Glutamatergic neuron (in vitro differentiated cells): ENCODE measurements around the gene FBXO28. TPM values are rescaled to one million over a fixed set of nuclear protein-coding genes. Genes with fewer than 3 reads are reported as not detected.
"Not testable (repeated sequence)": the region's sequence is repeated elsewhere in the genome, so short reads cannot be mapped to it uniquely, and the experiment has no call there.

Source experiments
- DNase-seq: peaks from one replicate; pipeline ENCODE4 v3.0.0; 2022
- H3K27ac Mint-ChIP-seq: one replicate; pipeline ENCODE4 v1.8.0; 2020; ENCODE audit warnings: mild to moderate bottlenecking, mixed read lengths, inconsistent platforms; ENCODE audit not compliant: unreplicated experiment
- H3K27me3 Mint-ChIP-seq: one replicate; pipeline ENCODE4 v1.8.0; 2020; ENCODE audit warnings: mild to moderate bottlenecking, moderate library complexity, mixed read lengths, inconsistent platforms; ENCODE audit not compliant: unreplicated experiment
- H3K36me3 Mint-ChIP-seq: one replicate; pipeline ENCODE4 v1.8.0; 2020; ENCODE audit warnings: mild to moderate bottlenecking, mixed read lengths, inconsistent platforms; ENCODE audit not compliant: unreplicated experiment
- H3K4me1 Mint-ChIP-seq: one replicate; pipeline ENCODE4 v1.8.0; 2020; ENCODE audit warnings: mild to moderate bottlenecking, low read depth, mixed read lengths, inconsistent platforms; ENCODE audit not compliant: unreplicated experiment
- H3K4me3 Mint-ChIP-seq: one replicate; pipeline ENCODE4 v1.8.0; 2020; ENCODE audit warnings: mild to moderate bottlenecking, mixed read lengths, inconsistent platforms; ENCODE audit not compliant: unreplicated experiment
- H3K9me3 Mint-ChIP-seq: one replicate; pipeline ENCODE4 v1.8.0; 2020; ENCODE audit warnings: mild to moderate bottlenecking, moderate library complexity, mixed read lengths, inconsistent platforms; ENCODE audit not compliant: unreplicated experiment
- CTCF ChIP-seq: fragments of 200-600 bp; sonication (generic); IDR thresholded peaks from one replicate; pipeline ENCODE4 v1.5.0; 2021; ENCODE audit not compliant: partially characterized antibody, unreplicated experiment
- total RNA-seq: library from RNA; stranded (reverse); fragmentation: NEBNext Ultra II Directional; extraction: Animal tissue kit (Norgen Biotek cat#: 25700); gene quantifications from one replicate; pipeline ENCODE4 v1.2.1, GENCODE V29; 2021; ENCODE audit not compliant: unreplicated experiment

FBXO28 gene
- total RNA-seq, 1 donor from 2014 or later: 29.4 TPM

DNA sequence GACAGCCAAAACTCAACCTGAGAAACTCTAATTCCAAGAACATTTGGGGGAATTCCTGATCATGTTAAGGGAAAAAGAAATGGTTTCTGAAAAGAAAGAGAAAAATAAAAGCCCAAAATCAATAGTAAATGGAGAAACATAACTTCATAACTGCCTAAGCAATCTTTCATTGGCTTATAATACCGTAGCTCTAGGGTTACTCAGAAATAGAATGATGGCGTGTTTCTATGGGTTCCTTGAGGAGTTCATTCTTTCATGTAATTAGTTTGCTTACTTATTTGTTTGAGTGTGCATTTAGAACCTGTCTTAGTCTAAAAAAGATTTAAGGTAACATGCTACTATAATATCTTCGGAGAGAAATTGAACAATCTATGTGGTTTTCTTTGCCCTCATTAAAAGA lies 37.5 kb upstream of the FBXO28 start:
- TF ChIP-seq CTCF: no peak
- Mint-ChIP-seq H3K27ac (no peak overlapping the region), H3K36me3 (peaks cover 9% of the 10 kb centered on the region), H3K27me3 (no peaks in the 10 kb centered on the region), H3K4me1 (no peaks in the 10 kb centered on the region), H3K4me3 (no peak overlapping the region), H3K9me3 (no peaks in the 10 kb centered on the region)
- no peak for DNase-seq

- not testable (repeated sequence) for H3K4me1 Mint-ChIP-seq, H3K9me3 Mint-ChIP-seq, H3K4me3 Mint-ChIP-seq, H3K36me3 Mint-ChIP-seq, H3K27ac Mint-ChIP-seq, DNase-seq, H3K27me3 Mint-ChIP-seq
Observed at GRCh38 chr1:224079644-224080043, 34.3 kb upstream of the FBXO28 start.

DNA sequence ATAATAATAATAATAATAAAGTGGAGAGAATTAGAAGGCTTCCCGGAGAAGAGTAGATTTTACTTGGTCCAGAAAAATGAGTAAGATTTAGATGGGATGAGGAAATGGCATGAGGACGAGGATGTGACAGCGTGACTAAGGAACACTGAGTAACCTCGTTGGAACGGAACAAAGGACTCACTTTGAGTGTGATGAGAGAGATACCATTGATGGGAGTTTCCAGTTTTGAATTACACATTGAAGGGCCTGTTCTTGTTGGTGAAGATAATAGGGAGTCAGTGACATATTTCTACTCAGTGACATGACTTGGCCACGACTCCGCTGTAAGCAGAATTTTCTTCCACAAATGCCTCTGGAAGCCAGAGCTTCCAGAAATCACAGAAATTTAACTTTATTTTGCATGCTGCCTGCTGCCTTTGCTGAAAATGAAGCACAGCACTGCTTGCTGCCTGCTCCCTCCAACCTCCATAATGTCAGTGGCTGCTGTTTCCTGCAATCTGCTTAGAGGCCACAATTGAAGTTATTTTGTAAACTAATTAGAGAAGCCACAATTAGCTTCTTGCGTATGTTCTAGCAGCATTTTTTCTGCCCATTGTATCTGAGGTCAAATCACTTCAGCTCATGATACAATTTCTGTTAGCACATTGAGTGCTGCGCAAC lies 33.7 kb upstream of the FBXO28 start:
- DNase-seq: no peak
- no peak for TF ChIP-seq CTCF
- Mint-ChIP-seq H3K9me3 (no peaks in the 10 kb centered on the region), H3K27ac (no peak overlapping the region), H3K27me3 (no peaks in the 10 kb centered on the region), H3K36me3 (no peaks in the 10 kb centered on the region), H3K4me1 (no peaks in the 10 kb centered on the region), H3K4me3 (no peak overlapping the region)

- H3K4me3 Mint-ChIP-seq: no peak overlapping the region
- no peaks in the 10 kb centered on the region for H3K9me3 Mint-ChIP-seq
- TF ChIP-seq CTCF: no peak
- DNase-seq: no peak
- no peaks in the 10 kb centered on the region for H3K4me1 Mint-ChIP-seq
- no peaks in the 10 kb centered on the region for H3K36me3 Mint-ChIP-seq
- no peak overlapping the region for H3K27ac Mint-ChIP-seq
- no peaks in the 10 kb centered on the region for H3K27me3 Mint-ChIP-seq
Observed at GRCh38 chr1:224081604-224082003, 32.3 kb upstream of the FBXO28 start.

GRCh38 chr1:224082146-224082545 lies 31.8 kb upstream of the FBXO28 start:
- Mint-ChIP-seq H3K9me3 (no peaks in the 10 kb centered on the region), H3K4me1 (no peaks in the 10 kb centered on the region), H3K27me3 (no peaks in the 10 kb centered on the region), H3K36me3 (no peaks in the 10 kb centered on the region), H3K27ac (no peak overlapping the region), H3K4me3 (no peak overlapping the region)
- TF ChIP-seq CTCF: no peak
- no peak for DNase-seq

DNA sequence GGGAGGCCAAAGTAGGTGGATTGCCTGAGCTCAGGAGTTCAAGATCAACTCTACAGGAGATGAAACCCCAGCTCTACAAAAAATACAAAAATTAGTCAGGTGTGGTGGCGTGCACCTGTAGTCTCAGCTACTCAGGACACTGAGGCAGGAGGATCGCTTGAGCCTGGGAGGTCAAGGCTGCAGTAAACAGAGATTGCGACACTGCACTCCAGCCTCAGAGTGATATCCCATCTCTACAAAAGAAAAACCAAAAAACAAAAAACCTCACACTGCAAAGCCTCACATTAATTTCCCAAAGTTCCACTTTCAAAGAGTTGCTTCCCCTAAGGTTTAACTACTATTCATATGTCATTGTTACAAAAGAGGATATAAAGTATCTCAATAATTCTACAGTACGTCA lies 29.0 kb upstream of the FBXO28 start:
- H3K27me3 Mint-ChIP-seq: peaks cover 2% of the 10 kb centered on the region
- no peak for DNase-seq
- no peak overlapping the region for H3K4me3 Mint-ChIP-seq
- no peaks in the 10 kb centered on the region for H3K36me3 Mint-ChIP-seq
- no peak for TF ChIP-seq CTCF
- no peak overlapping the region for H3K27ac Mint-ChIP-seq
- no peaks in the 10 kb centered on the region for H3K4me1 Mint-ChIP-seq
- no peaks in the 10 kb centered on the region for H3K9me3 Mint-ChIP-seq
